Activated T-helper 1 cell treated with anti-CD3 and anti-CD28 coated beads, Interleukin-2, amount 50 U/mL, for 16 hours (primary cell): Measurements from ENCODE around the gene LRP6.
"Not testable (repeated sequence)": the region's sequence is repeated elsewhere in the genome, so short reads cannot be mapped to it uniquely, and the experiment has no call there.

Source experiments
- DNase-seq, 2 donors: peaks; one replicate each; pipeline ENCODE4 v3.0.0-alpha.2; 2020; ENCODE audit warnings: low read depth in 1 of 2, low spot score in 1 of 2

The LRP6 gene

DNA sequence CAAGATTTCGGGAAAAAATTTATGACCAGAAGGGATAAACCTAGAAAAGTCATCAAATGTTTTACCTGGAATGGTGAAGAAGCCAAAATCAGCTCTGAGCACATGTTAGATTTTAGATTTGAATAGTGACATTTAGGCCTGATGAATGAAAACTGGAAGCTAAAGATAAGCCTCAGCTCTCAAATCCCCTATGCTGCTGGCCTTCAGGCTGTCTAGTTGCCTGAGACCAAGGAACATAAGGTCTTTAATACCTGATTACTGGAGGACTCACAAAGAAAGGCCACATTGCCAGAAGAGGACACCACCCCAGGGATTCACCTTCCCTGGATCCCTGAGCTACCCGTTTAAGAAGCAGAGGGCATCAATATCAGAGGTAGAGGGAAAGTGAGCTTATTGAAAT, 139.5 kb downstream of the LRP6 start:
- DNase-seq, result no peak

DNA sequence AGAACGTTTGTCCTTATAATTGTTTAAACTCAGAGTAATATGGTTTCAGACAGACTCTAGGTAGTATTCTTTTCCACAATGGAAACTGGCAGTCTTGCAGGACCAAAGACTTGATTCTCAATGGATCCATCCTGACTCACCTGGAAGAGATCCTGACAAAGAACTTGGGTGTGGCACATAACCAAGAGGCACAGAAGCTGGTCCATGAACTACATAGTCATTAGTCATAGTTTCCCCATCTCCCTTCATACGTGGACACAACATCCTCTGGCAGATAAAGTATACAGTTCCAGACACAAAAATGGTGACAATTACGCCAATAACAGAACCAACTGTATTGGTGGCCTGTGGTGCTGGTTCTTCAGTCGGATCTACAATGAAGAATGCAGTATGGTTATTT, 140.3 kb downstream of the LRP6 start:
- DNase-seq, result no peak

DNA sequence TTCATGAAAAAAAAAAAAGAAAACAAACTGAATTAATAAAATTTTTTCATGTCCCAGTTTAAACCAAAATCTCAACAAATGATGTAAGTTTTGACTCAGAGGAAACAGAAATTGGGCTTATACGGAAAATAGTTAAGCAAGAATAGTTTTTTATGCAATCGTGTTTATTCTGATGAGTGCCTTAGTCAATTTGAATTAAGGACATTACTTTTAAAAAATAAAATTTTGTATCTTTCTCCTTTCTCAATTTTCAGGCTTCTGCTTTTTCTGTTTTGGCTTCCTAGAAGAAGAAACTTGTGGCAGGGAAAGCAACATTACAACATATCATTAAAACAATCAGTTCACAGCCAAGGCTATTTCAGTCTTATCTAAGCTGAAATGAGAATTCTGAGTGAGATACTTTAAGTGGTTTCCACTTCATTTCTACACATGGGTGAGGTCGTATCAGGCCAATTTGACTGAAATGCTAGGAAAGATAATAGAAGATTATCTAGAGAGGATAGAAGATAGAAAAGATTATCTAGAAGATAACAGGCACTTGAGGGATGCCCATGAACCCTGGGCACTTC, 143.7 kb downstream of the LRP6 start:
- no peak for DNase-seq

DNA sequence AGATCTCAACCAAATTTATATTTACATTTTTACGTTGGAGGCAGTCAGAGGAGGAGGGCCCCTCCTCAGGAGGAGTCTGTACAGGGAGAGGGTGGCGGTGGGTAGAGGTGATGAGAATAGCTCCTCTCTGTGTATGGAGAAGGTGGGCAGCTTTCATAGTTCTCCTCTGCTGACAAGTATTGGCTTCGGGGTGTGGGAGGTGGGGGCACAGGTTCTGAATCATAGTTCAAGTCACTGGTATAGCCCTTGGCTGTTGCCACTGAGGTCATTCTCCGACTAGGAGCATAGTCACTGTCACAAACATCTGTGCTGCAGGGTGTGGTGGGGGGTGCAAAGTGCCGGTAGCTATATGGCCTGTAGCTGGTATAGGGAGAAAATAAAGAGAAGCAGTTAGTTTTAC, 145.8 kb downstream of the LRP6 start:
- DNase-seq, result no peak

DNA sequence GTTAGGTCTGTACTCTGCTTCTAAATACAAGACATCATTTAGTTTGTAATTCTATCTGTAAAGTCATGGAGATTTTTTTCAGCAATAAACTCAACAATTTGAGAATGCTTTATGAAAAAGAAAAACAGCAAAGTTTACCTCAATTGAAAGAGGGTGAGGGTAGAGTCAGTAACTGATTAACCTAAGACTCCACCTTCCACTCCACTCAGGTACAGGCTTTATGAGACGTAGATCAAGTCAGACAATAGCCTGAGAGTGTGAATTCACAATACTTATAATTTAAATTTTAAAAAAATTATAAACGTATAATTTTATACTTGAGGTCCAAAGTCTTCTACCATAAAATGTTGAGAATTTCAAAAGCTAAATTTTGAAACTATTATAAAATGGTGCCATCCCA, 150.2 kb downstream of the LRP6 start:
- no peak for DNase-seq

GRCh38 chr12:12115514-12115913, 151.3 kb downstream of the LRP6 start:
- DNase-seq, result no peak

- DNase-seq, result not testable (repeated sequence)
Measured at GRCh38 chr12:12110923-12111555, 155.8 kb downstream of the LRP6 start.

DNA sequence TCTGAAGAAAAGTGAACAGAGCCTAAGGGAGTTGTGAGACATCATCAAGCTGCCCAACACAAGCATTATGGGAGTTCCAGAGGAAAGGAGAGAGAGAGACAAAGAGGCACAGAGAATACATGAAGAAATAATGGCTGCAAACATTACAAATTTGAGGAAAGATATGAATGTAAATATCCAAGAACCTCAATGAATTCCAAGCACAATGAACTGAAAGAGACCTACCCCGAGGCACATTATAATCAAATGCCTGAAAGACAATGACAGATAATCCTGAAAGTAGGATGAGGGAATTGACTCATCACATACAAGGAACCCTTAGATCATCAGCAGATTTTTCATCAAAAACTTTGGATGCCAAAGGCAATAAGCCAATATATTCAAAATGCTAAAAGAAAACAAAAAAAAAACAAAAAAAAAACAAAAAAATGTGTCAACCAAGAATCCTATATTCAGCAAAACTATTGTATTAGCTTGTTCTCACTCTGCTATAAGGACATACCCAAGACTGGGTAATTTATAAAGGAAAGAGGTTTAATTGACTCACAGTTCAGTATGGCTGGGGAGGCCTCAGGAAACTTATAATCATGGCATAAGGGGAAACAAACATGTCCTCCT, 158.3 kb downstream of the LRP6 start:
- no peak for DNase-seq

GRCh38 chr12:12107678-12108077, 159.2 kb downstream of the LRP6 start:
- no peak for DNase-seq

DNA sequence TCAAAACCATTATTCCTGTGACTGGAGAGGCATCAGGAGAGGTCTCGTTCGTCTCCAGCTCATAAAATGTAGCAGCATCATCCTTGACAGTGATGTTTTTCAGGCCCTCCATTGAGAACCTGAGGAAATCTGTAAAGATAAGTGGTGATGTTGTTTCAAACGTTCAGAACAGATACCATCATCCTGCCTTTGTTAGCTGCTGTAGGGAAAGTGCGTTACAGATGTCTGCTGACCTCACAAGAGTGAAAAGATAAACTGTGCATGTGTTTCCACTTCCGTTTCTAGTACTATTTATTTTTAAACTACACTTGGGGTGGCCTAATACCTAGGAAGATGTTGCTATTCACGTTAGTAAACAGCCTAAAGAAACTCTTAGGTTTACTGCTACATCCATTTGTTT, 167.7 kb downstream of the LRP6 start:
- DNase-seq, result no peak

DNA sequence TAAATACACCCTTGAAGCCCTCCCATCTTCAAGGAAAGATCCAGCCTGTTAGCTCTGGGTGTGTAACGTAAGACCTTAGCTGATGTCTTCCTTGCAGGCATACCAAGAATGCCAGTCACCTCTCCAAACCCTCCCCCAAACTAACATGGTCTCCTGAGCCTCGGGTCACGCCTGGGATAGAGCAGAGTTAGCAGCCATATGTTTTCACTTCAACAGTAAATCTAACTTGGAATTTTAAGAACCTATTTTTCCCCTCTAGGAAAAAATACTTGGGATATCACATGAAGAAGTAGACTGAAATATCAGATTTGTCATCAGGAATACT, 168.2 kb downstream of the LRP6 start:
- no peak for DNase-seq

DNA sequence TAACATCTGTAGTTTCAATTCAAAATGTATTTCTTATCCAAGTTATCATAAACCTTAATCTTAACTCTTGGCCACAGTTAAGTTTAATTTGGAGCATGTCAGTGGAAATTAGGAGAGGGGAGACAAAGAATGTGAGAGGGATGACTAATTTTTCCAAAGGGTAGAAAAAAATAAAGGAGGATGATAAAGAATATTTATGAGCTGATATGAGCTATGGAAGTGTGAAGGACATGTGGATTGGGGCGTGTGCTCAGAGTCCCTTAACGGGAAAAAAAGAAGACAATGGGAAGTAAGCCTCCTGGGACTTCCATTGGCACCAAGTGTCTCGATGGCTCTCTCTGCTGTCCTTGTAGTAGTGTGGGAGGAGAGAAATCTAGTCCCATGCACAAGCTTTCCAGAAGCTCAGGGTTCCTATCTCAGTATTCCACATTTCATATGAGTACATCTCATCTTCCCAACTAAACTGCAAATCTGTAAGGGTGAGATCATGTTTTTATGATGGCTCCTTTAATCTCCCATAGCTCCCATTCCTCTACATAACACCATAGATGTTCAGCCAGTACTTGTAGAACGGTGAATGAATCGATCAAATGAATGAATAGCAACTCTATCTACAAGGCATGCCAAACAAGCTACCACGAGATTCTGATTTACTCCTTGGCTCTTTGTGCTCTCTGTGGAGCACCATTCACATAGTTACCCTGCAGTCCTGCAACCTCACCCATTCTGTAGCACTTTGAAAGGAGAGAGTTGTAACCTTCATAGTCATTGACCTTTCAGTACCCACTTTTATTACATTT, 168.8 kb downstream of the LRP6 start:
- DNase-seq, result no peak

DNA sequence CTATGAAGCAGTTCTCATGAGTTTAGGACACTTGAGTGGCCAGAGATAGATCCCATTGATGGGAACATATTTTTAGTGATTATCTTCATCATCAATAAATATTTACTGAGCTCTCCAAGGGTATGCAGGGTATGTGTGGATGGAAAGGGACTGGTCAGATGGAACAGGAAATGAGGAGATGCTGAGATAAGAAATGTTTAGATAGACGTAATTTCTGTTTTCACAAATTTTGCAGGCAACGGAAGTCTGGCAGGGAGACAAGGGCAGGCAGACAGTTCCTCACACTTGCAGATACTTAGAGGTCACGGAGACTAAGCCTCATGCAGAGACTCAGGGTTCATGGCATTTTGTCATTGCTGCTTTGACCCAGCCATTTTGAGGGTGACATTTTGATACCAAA, 171.8 kb downstream of the LRP6 start:
- no peak for DNase-seq

DNA sequence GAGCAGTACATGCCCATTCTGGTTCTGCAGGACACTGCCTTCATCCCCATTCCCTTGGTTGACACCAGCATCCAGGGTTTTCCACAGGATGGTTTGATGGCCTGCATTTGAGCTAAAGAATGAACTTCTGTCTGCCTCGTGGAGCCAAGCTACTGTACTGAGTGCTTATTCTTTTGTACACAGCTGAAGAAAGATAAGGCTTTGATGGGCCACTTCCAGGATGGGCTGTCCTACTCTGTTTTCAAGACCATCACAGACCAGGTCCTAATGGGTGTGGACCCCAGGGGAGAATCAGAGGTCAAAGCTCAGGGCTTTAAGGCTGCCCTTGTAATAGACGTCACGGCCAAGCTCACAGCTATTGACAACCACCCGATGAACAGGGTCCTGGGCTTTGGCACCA, 172.4 kb downstream of the LRP6 start:
- DNase-seq, result no peak

GRCh38 chr12:12091977-12092663, 174.7 kb downstream of the LRP6 start:
- no peak for DNase-seq

- no peak for DNase-seq
Measured at GRCh38 chr12:12091071-12091470, 175.8 kb downstream of the LRP6 start.

DNA sequence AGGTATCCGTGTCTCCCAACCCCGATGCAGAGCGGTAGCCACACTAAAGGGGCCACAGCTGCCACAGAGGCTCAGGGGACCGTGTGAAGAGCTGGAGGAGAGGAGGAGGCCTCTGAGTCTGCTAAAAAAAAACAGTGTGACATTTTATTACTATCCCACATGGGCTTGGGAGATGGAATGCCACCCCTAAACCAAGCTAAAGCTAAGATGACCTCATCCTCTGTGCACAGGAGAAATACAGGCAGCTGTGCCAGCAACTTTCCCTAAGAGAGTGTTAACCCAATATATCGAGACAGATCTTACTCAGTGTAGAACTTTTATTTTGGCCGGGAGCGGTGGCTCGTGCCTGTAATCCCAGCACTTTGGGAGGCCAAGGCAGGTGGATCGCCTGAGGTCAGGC, 178.1 kb downstream of the LRP6 start:
- no peak for DNase-seq

DNA sequence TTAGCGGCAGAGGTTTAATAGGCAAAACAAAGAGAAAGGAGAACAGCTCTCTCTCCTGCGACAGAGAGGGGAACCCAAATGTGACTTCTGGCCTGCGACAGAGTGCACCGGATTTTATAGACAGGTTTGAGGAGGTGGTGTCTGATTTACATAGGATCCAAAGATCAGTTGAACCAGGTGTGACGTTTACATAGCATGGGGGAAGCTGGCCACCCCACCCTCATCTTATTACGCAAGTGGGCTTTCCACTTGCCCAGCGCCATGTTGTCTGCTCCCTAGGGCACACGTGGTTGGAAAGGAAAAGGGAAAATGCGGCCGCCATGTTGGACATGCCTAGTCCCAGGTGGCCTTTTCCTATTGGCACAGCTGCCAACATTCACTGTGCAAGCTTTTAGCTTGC, 178.7 kb downstream of the LRP6 start:
- no peak for DNase-seq

- no peak for DNase-seq
Measured at GRCh38 chr12:12087693-12088034, 179.2 kb downstream of the LRP6 start.

DNA sequence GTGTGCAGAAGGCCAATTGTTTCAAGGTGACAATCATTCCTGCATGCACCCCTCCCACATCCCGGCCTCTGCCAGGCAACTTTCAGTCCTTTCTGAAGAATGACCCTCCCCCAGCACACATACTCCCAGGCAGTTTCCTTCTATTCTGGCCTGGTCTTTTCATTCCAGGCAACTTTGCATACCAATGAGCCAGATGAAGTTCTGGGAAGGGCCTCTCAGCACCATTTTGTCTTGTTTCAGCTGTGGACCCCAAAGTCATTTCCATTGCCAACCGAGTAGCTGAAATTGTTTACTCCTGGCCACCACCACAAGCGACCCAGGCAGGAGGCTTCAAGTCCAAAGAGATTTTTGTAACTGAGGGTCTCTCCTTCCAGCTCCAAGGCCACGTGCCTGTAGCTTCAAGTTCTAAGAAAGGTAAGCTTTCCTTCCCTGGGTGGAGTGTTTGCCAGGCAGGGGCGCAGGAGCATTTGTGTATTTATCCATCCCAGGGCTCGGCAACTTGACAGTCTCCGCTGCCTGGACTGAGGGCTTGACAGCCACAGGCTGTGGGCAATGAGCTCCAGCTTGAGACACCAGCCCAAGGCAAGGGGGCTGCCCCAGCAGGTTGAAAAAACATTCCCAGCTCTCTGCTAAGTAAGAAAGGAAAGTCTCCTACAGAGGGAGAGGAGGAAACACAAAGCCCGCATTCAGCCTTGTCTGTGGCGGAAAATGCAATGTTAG, 179.7 kb downstream of the LRP6 start:
- no peak for DNase-seq

- DNase-seq, result no peak
Measured at GRCh38 chr12:12086362-12086761, 180.5 kb downstream of the LRP6 start.
